ENCODE measurements around the gene OR6C70. TPM values are rescaled to one million over a fixed set of nuclear protein-coding genes. Genes with fewer than 3 reads are reported as not detected.
"Not testable (repeated sequence)": the region's sequence is repeated elsewhere in the genome, so short reads cannot be mapped to it uniquely, and the experiment has no call there.

The OR6C70 gene
- total RNA-seq, 1 donor from 2014 or later = not detected

GRCh38 chr12:55467836-55468235 lies 2.1 kb downstream of the OR6C70 start:
- no peaks in the 10 kb centered on the region for H3K4me1 Mint-ChIP-seq
- peaks cover 8% of the 10 kb centered on the region for H3K27me3 Mint-ChIP-seq (ENCODE audit: low read depth)
- DNase-seq (ENCODE audit: low spot score in 2 of 2, unreplicated experiment in 2 of 2) = no peak
- H3K4me3 Mint-ChIP-seq = no peak overlapping the region
- no peaks in the 10 kb centered on the region for H3K36me3 Mint-ChIP-seq
- H3K9me3 Mint-ChIP-seq = no peaks in the 10 kb centered on the region
- TF ChIP-seq CTCF (IDR thresholded peaks at IDR 0.05; ENCODE audit: unreplicated experiment) = no peak
- H3K27ac Mint-ChIP-seq = no peak overlapping the region

- H3K4me1 Mint-ChIP-seq; H3K4me3 Mint-ChIP-seq; H3K36me3 Mint-ChIP-seq; H3K27ac Mint-ChIP-seq; H3K9me3 Mint-ChIP-seq; DNase-seq (ENCODE audit: low spot score in 2 of 2, unreplicated experiment in 2 of 2): not testable (repeated sequence)
- peaks cover 20% of the 10 kb centered on the region for H3K27me3 Mint-ChIP-seq (ENCODE audit: low read depth)
Observed at GRCh38 chr12:55464926-55465325, 5.0 kb downstream of the OR6C70 start.

GRCh38 chr12:55448825-55449224 lies 21.1 kb downstream of the OR6C70 start:
- H3K4me1 Mint-ChIP-seq = no peaks in the 10 kb centered on the region

GRCh38 chr12:55446326-55446725 lies 23.6 kb downstream of the OR6C70 start:
- no peak overlapping the region for H3K4me3 Mint-ChIP-seq
- peaks cover 9% of the 10 kb centered on the region for H3K27me3 Mint-ChIP-seq (ENCODE audit: low read depth)
- no peak overlapping the region for H3K27ac Mint-ChIP-seq
- H3K36me3 Mint-ChIP-seq = no peaks in the 10 kb centered on the region
- H3K9me3 Mint-ChIP-seq = peaks cover 8% of the 10 kb centered on the region
- DNase-seq (ENCODE audit: low spot score in 2 of 2, unreplicated experiment in 2 of 2) = no peak
- no peaks in the 10 kb centered on the region for H3K4me1 Mint-ChIP-seq
- no peak for TF ChIP-seq CTCF (IDR thresholded peaks at IDR 0.05; ENCODE audit: unreplicated experiment)

More at GRCh38 chr12:55448825-55449224, 21.1 kb downstream of the OR6C70 start:
- H3K27me3 Mint-ChIP-seq (ENCODE audit: low read depth) = peaks cover 16% of the 10 kb centered on the region
- no peaks in the 10 kb centered on the region for H3K9me3 Mint-ChIP-seq
- no peak overlapping the region for H3K27ac Mint-ChIP-seq
- no peaks in the 10 kb centered on the region for H3K36me3 Mint-ChIP-seq
- no peak overlapping the region for H3K4me3 Mint-ChIP-seq
- TF ChIP-seq CTCF (IDR thresholded peaks at IDR 0.05; ENCODE audit: unreplicated experiment) = no peak
- no peak for DNase-seq (ENCODE audit: low spot score in 2 of 2, unreplicated experiment in 2 of 2)

GRCh38 chr12:55445357-55445756 lies 24.6 kb downstream of the OR6C70 start:
- Mint-ChIP-seq H3K27me3 (ENCODE audit: low read depth) (peaks cover 8% of the 10 kb centered on the region), H3K9me3 (peaks cover 16% of the 10 kb centered on the region), H3K4me3 (no peak overlapping the region), H3K4me1 (no peaks in the 10 kb centered on the region), H3K27ac (no peak overlapping the region), H3K36me3 (no peaks in the 10 kb centered on the region)
- no peak for DNase-seq (ENCODE audit: low spot score in 2 of 2, unreplicated experiment in 2 of 2)
- TF ChIP-seq CTCF (IDR thresholded peaks at IDR 0.05; ENCODE audit: unreplicated experiment) = no peak

GRCh38 chr12:55443776-55444175 lies 26.2 kb downstream of the OR6C70 start, which contains the start of gene OR6C2:
Gene OR6C2, plus strand, starts transcription at chr12:55444076. Its CDS starts 8,138 bp downstream, at chr12:55452214.
- Mint-ChIP-seq H3K4me1 (no peaks in the 10 kb centered on the region), H3K27ac (no peak within 1 kb of the TSS), H3K36me3 (no peaks in the 10 kb centered on the region), H3K9me3 (peaks cover 24% of the 10 kb centered on the region), H3K4me3 (no peak within 1 kb of the TSS), H3K27me3 (ENCODE audit: low read depth) (peaks cover 8% of the 10 kb centered on the region)
- DNase-seq (ENCODE audit: low spot score in 2 of 2, unreplicated experiment in 2 of 2) = no peak
- TF ChIP-seq CTCF (IDR thresholded peaks at IDR 0.05; ENCODE audit: unreplicated experiment) = no peak

- not testable (repeated sequence) for H3K27ac Mint-ChIP-seq; H3K27me3 Mint-ChIP-seq (ENCODE audit: low read depth); DNase-seq (ENCODE audit: low spot score in 2 of 2, unreplicated experiment in 2 of 2); H3K4me3 Mint-ChIP-seq; H3K36me3 Mint-ChIP-seq; H3K4me1 Mint-ChIP-seq
- H3K9me3 Mint-ChIP-seq = peaks cover 24% of the 10 kb centered on the region
Observed at GRCh38 chr12:55441233-55441632, 28.7 kb downstream of the OR6C70 start.
